Activated T-helper 1 cell treated with Interleukin-2 at 50 U/mL for 16 hours (primary cell): ENCODE measurements around the gene NPHP4.

Source experiments
- DNase-seq: peaks from one replicate; pipeline ENCODE4 v3.0.0-alpha.2; 2020; ENCODE audit warnings: low read depth

NPHP4 gene

DNA sequence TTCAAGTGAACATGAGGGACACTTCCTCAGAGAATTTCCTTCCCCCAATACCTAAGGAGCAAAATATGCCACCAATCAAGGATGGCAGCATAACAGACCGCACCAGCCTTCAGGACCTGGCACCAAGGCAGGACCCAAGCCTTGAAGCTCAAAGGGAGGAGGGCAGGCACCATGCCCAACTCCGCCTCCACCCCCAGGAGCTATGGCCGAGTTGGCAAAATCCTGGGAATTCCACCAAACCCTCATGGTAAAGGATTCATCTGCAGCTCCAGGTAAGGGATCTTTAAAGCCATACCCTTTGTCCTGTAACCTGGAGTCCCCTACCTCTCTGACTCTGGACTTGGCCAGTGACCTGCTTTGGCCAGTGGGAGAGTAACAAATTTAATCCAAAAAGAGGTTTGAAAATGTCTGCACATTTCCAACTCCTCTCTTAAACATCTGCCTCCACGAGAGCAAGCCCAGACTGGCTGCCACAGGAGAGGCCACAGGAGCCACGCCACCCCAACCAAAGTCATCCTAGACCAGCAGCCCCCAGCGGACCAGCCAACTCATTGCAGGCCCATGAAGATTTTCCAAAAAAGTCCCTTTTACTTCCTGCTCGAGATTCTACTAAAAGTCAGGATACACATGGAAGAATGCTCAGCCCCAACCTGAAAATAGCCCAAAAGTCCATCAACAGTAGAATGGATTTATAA is 41.9 kb downstream of the NPHP4 start:
- DNase-seq, result no peak

- DNase-seq, result no peak
Measured at GRCh38 chr1:5949761-5950100, 42.5 kb downstream of the NPHP4 start.

GRCh38 chr1:5949085-5949760 is 43.0 kb downstream of the NPHP4 start:
- DNase-seq, result no peak

DNA sequence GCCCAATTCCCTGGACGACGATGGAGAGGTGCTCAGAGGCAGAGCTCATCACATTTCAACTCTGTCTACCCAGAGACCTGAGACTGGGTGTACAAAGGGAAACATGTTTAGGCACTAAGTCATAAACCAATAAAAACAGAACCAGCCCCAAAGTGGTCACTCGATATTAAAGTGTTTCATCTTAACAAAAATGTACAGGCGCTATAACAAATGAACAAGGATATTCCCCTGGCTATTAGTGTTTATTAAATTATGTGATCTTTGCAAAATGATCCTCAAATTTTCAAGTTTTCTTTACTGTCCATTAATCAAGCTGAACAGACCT is 43.6 kb downstream of the NPHP4 start:
- DNase-seq, result no peak

GRCh38 chr1:5947978-5948680 is 44.1 kb downstream of the NPHP4 start:
- no peak for DNase-seq

DNA sequence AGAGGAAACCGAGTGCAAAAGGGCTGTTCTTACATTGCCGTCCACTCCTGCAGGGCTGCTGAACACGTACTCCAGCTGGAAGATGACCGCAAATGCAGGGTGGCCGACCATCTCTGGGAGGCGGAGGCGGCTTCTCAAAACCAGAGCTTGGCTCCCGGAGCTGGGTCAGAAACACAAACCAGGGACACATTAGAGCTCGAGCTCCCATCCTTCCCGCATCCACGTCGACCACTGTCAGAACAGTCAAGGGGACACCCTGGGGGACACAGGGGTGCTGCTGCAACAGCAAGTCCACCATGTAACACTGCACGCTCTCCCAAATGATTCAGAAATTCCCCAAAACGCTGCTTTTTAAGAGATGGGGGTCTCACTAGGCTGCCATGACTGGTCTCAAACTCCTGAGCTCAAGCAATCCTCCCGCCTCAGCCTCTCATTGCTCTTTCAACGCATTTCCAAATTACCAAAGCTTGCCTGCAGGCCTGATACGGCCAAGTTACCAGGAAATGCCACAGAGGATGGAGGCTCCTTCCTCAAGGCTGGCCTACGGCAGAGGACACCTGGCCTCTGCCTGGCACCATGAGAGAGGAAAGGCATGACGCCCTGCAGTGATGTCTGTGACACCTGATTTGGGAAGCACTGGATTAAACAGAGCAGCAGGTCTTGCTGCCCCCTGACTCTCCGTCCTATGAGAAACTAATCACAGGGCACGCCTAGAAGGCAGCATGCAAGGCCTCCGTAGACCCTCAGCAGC is 45.0 kb downstream of the NPHP4 start:
- no peak for DNase-seq

DNA sequence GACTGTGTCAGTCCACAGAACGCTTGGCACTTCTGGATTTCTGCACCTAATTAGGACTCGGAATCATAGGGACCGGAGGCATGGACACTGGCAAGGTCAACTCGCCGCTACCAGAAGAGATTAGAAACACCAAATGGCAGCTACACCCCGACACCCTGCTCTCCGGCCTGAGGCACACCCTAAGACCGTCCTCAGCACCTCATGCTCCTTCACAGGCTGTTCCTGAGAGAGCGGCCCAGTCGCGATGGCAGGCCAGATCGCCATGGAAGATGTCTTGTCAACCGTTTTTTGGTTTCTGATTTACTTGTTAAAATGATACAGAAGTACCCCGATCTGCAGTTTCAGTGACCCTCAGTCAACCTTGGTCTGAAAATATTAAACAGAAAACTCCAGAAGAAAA is 46.8 kb downstream of the NPHP4 start:
- DNase-seq, result no peak

DNA sequence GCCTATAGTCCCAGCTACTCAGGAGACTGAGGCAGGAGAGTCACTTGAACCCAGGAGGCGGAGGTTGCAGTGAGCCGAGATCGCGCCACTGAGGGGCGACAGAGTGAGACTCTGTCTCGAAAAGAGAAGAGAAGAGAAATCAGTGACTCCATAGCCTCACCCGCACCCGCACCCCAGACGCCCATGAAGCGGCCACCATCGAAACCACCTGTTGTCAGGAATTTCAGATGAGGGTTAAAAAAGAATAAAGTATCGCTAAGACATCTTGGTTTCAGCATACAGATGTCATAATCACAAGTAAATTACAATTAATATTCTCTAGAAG is 47.4 kb downstream of the NPHP4 start:
- DNase-seq, result no peak

- DNase-seq, result no peak
Measured at GRCh38 chr1:5944154-5944842, 47.9 kb downstream of the NPHP4 start.

- no peak for DNase-seq
Measured at GRCh38 chr1:5943343-5944124, 48.7 kb downstream of the NPHP4 start.

DNA sequence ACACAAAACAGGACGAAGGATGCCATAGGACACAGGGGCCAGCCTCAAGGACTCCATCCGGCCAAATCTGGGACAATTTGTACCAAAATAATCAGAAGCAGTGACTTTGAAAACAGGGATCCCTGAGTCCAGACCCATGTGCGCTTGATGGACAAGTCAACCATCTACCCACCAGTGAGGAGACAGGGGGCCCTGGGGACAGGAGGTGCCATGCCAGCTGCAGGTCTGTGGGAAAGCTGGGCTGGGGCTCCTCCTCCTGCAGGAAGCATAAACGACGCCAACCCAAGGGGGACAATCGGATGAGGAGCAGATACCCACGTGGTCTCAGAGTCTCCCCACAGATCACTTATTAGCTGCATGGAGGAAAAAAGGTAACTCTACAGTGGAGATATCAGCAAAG is 50.6 kb downstream of the NPHP4 start:
- DNase-seq, result no peak

DNA sequence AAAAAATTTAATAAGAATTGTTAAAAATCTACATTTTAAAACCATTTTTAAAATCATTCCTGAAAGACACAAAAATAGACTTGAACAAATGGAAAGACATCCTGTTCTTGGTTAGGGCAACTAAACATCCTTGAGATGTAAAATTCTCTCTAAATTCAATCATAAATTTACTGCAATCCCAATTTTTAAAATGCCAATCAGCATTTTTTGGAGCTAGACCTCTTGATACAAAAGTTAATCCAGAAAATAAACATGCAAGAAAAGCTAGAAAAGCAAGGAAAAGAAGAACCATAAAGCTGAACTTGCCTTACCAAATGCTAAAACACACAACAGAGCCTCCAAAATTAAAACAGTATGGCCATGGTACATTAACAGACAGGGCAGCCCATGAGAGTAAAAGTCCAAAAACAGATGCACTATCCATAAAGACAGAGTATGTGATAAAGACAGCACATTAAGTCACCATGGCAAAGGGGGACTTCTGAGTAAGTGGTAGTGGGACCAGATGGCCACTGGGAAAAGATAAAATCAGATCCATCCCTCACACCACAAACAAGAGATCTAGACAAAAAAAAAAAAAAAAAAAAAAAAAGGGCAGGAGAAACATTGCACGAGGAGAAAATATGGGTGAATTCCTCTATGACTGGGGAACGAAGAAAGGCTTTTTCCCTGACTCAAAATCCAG is 51.4 kb downstream of the NPHP4 start:
- no peak for DNase-seq

GRCh38 chr1:5939271-5940170 is 52.7 kb downstream of the NPHP4 start:
- DNase-seq, result no peak

DNA sequence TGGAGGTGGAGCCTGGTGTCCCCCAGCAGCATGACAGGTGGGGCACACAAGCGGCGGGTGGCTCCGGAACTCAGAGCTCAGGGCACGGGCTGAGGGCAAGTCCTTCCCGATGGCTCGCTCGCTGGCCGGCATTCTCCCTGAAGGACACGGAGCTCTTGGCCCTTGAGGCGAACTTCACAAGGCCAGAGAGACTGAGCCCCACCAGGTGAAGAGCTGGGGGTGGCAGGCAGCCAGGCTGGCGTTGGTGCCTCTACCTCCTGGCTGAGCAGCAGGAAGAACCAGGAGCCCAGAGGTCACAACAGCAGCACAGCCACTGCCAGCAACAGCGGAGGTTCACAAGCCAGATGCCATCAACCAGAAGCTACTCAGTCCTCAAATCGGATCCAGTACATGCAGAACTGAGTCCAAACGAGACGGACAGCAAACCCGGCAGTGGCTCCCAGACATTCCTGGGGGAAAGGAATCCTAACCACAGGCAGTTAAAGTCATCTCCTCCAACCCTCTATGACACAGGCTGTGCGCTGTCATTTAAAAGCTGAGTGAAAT is 54.1 kb downstream of the NPHP4 start:
- DNase-seq, result no peak

DNA sequence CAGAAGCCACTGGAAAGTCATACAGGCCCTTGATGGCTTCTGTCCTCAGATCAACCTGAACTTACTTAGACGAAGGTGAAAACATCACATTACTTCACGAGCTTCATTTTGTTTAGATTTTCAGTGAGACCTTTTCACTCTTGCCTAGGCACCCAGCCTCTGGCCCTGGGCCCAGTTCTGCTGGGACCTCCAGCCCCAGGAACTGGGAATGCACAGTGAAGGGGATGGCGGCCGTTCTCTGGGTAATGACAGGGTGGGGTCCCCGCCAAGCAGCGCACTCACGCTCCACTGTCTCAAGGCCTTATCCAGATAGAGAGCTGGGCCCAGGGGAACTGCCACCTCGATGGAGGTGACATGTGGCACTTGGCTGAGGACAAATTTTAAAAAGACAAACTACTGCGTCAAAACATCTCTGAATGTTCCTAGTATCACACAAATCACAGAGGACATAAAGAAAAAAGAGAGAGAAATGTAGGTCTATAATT is 54.8 kb downstream of the NPHP4 start:
- DNase-seq, result no peak

- no peak for DNase-seq
Measured at GRCh38 chr1:5936621-5937372, 55.4 kb downstream of the NPHP4 start.

DNA sequence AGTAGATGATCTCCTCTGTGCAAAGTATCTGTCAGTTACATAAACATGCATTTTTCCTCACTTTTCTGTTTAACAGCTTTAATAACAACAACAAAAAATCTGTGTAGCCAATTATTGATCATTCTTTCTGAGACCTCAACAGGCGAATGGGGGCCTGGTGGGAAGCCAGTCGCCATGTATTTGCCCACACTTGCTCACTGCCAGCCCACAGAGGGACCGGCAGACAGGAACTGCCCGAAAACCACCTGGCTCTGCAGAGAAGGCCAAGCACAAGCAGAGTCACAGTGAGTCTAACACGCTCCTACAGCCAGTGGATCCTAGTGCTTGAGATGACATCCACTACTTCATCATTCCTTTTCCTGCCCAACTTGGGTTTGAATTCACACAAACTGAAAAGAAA is 56.1 kb downstream of the NPHP4 start:
- DNase-seq, result no peak

- DNase-seq, result no peak
Measured at GRCh38 chr1:5935026-5935425, 57.2 kb downstream of the NPHP4 start.
